Lower lobe of right lung (tissue), 2 donors: Measurements from ENCODE around the gene MAP7. TPM values are rescaled to one million over a fixed set of nuclear protein-coding genes. Genes with fewer than 3 reads are reported as not detected.

Experiments
- ATAC-seq, 2 donors: fragments of 200-7000 bp; cut with Tn5 transposase; one replicate each; pipeline ENCODE4 v1.9.1; 2020 to 2022; ENCODE audit warnings: mild to moderate bottlenecking in 2 of 2, moderate library complexity in 2 of 2
- DNase-seq: peaks from one replicate; pipeline ENCODE4 v3.0.0-alpha.2; 2020
- H3K27ac ChIP-seq: fragments of 200-600 bp; one replicate; pipeline ENCODE4 v1.8.0; 2022
- H3K27me3 ChIP-seq: fragments of 200-600 bp; one replicate; pipeline ENCODE4 v1.8.0; 2022; ENCODE audit warnings: low read depth
- H3K36me3 ChIP-seq: fragments of 200-600 bp; one replicate; pipeline ENCODE4 v1.8.0; 2022; ENCODE audit warnings: mild to moderate bottlenecking
- H3K4me1 ChIP-seq: fragments of 200-600 bp; one replicate; pipeline ENCODE4 v1.8.0; 2022
- H3K4me3 ChIP-seq: fragments of 200-600 bp; one replicate; pipeline ENCODE4 v1.8.0; 2022; ENCODE audit warnings: mild to moderate bottlenecking
- H3K9me3 ChIP-seq: fragments of 200-600 bp; one replicate; pipeline ENCODE4 v1.8.0; 2022
- CTCF ChIP-seq: fragments of 200-600 bp; IDR thresholded peaks from one replicate; pipeline ENCODE4 v1.8.0; 2022; ENCODE audit warnings: antibody characterized with exemption, mild to moderate bottlenecking
- intact Hi-C: fragments of 100-400 bp; cut with DNase I; formaldehyde crosslinking; loops from one replicate; pipeline ENCODE4 v1.11.0; 2022
- total RNA-seq: library from RNA; stranded (reverse); fragmentation: NEBNext Ultra II Directional; extraction: Animal tissue kit (Norgen Biotek cat#: 25700); gene quantifications from one replicate; pipeline ENCODE4 v1.2.1, GENCODE V29; 2021
- donor health status: DM: no; HTN: yes; CAD: no; lungs with severe emphysema.

MAP7 gene
- total RNA-seq, 1 donor from 2014 or later = 18.3 TPM

GRCh38 chr6:136465766-136466303, 84.4 kb downstream of the MAP7 start:
- no peak for TF ChIP-seq CTCF
- DNase-seq (no peak), ATAC-seq (no peak)
- Histone ChIP-seq H3K4me1 (peaks cover 7% of the 10 kb centered on the region), H3K9me3 (no peaks in the 10 kb centered on the region), H3K36me3 (no peaks in the 10 kb centered on the region), H3K27ac (no peak overlapping the region), H3K27me3 (no peaks in the 10 kb centered on the region), H3K4me3 (no peak overlapping the region)
- intact Hi-C loops = no loop called here

GRCh38 chr6:136464874-136465273, 85.3 kb downstream of the MAP7 start:
- H3K27ac ChIP-seq = no peak overlapping the region
- no peak overlapping the region for H3K4me3 ChIP-seq
- no peaks in the 10 kb centered on the region for H3K9me3 ChIP-seq
- no peak for TF ChIP-seq CTCF
- intact Hi-C loops = no loop called here
- ATAC-seq (peak in 1 of 2 donors; percentile 29), DNase-seq (no peak)
- peaks cover 4% of the 10 kb centered on the region for H3K4me1 ChIP-seq
- H3K36me3 ChIP-seq = no peaks in the 10 kb centered on the region
- no peaks in the 10 kb centered on the region for H3K27me3 ChIP-seq

GRCh38 chr6:136464148-136464547, 86.1 kb downstream of the MAP7 start:
- no peak for TF ChIP-seq CTCF
- Histone ChIP-seq H3K27ac (no peak overlapping the region), H3K36me3 (no peaks in the 10 kb centered on the region), H3K4me3 (no peak overlapping the region), H3K4me1 (no peaks in the 10 kb centered on the region), H3K27me3 (no peaks in the 10 kb centered on the region), H3K9me3 (no peaks in the 10 kb centered on the region)
- intact Hi-C loops = no loop called here
- DNase-seq (no peak), ATAC-seq (no peak)

GRCh38 chr6:136463743-136464142, 86.5 kb downstream of the MAP7 start:
- no peak for TF ChIP-seq CTCF
- Histone ChIP-seq H3K4me1 (no peaks in the 10 kb centered on the region), H3K27ac (no peak overlapping the region), H3K36me3 (no peaks in the 10 kb centered on the region), H3K27me3 (no peaks in the 10 kb centered on the region), H3K4me3 (no peak overlapping the region), H3K9me3 (no peaks in the 10 kb centered on the region)
- intact Hi-C loops = no loop called here
- DNase-seq (no peak), ATAC-seq (peak; percentile 35 to 43)

- no peak for TF ChIP-seq CTCF
- no peaks in the 10 kb centered on the region for H3K9me3 ChIP-seq
- no peak overlapping the region for H3K4me3 ChIP-seq
- no peaks in the 10 kb centered on the region for H3K27me3 ChIP-seq
- ATAC-seq (no peak), DNase-seq (no peak)
- H3K27ac ChIP-seq = no peak overlapping the region
- no peaks in the 10 kb centered on the region for H3K36me3 ChIP-seq
- no peaks in the 10 kb centered on the region for H3K4me1 ChIP-seq
- intact Hi-C loops = no loop called here
Measured at GRCh38 chr6:136446579-136447187, 103.5 kb downstream of the MAP7 start.
